SKM-1 treated with dmso at 0.1 percent for 144 hours (cell line): ENCODE results near the gene MRPL54.

Source experiments
- DNase-seq: peaks from one replicate; lab custom pipeline; 2025; ENCODE audit not compliant: unreplicated experiment; lab: John Stamatoyannopoulos, UW

MRPL54 gene

DNA sequence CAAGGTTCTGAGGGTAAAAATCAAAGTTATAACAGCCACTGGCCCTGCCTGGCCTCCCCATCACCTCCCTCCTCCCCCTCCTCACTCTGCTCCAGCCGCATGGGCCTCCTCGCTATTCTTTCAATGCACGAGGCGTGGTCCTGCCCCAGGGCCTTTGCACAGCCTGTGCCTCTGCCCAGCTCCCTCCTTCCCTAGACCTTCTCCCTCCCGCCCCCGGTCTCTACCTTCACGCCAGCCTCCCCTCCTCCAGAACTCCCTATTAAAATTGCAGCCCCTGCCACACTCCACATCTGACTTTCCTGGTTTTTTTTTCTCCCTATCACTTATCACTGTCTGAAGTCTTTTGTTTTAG lies 6.2 kb downstream of the MRPL54 start:
- DNase-seq: no peak

DNA sequence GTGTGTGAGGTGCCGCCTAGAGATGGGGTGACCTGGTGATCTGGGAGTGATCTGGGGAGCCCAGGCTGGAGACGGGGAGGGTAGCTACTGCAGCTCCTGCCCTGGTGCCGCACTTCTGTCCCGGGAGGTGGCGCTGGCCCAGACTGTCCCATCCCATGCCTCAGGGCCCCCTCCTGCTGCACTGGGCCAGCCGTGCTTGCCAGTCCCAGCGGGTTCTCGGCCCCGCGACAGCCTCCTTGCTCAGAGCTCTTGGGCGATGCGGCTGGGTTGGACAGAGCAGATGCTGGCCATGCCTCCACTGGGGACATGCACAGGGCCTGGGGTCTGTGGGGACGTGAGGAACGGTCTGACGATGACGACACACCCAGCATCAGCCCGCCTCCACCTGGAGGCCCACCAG lies 7.0 kb downstream of the MRPL54 start:
- no peak for DNase-seq

GRCh38 chr19:3770136-3770999 lies 7.9 kb downstream of the MRPL54 start:
- no peak for DNase-seq

DNA sequence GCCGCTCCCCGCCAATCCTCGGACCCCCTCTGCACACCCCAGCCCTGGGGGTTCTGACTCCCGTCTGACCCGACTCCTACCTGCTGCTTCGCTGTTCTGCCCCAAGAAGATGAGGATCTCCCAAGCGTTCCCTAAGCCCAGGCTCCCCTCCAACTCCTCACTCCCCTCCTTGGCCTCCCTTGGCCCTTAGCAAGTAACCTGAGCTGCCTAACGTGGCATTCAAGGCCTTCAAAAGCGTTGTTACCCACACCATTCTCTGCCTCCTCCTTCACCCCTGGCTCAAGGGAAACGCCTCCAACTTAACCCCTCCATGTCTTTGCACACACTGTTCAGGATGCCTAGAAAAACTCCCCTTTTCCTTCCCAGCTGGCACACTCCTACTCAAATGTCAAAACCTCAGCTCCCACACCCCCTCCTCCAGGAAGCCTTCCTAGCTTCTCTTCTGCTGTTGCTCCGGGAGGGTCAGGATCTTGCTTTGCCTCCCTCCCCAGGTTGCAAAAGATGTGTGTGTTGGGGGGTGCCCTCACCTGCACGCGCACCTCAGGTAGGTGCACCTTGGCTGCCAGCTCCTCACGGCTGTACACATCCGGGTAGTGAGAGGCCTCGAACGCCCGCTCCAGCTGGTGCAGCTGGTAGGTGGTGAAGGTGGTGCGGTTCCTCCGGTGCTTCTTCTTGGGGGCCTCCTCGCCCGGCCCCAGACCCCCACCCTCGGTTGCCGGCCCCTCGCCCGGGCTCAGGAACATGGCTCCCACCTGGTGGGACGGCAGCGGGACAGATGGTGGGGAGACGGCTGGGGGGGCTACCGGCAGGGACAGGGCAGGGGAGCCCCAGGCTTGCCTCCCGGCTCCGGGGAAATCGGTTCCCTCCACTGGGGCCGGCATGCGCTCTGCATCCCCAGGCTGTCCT lies 8.8 kb downstream of the MRPL54 start:
- DNase-seq: no peak

- no peak for DNase-seq
Observed at GRCh38 chr19:3771906-3772455, 9.5 kb downstream of the MRPL54 start, which contains the start of gene RAX2. TSS of gene RAX2 (minus strand) at chr19:3772228. CDS start at chr19:3771742, 486 bp downstream.

GRCh38 chr19:3773814-3774515 lies 11.5 kb downstream of the MRPL54 start:
- DNase-seq: no peak

DNA sequence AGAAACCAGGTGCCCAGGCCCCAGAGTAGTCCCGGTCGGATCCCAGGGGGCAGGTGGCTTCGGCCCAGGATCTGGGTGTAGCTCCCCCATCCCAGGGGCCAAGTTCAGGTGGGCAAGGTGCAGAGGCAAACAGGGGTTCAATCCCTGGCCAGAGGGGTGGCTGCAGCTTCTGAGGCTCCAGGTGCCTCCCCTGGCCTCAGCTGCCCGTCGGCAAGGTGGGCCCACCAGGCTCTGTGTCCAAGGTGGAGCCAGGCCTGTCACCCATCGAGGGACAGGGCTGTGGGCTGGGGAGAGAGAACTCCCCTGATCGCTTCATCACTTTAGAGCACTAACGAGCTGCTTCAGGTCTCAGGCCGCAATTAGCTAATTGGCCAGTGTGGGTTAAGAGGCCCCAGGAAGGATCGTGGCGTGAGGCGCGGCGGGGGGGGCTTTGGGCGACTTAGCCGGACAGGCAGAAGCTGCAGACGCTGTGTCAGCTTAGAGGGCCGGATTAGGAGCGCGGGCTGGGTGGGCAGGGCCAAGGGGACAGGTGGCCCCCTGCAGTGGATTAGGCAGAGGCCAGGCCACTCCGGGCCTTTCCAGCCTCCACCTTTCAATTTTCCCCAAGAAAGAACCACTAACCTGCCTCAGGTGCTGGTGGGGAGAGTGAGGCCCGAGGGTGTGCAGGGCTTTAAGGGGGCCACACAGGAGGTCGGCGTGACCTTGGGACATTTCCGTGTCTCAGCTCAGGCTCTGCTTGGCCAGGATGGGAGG lies 12.3 kb downstream of the MRPL54 start:
- DNase-seq: no peak

DNA sequence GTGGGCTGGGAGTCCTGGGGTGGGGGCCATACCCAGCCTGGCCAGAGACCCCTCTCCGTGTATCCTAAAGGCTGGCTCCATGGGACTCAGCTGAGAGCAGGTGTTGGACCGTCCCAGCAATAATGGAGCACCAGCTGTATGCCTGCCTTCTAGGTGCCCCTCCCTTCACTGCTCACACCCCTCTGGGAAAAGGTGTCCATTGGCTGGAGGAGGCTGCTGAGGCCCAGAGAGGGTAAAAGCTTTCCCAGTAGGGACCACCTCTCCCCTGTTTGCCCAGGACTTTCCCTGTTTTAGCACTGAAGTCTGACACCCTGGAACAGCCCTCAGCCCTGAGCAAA lies 12.9 kb downstream of the MRPL54 start:
- no peak for DNase-seq

DNA sequence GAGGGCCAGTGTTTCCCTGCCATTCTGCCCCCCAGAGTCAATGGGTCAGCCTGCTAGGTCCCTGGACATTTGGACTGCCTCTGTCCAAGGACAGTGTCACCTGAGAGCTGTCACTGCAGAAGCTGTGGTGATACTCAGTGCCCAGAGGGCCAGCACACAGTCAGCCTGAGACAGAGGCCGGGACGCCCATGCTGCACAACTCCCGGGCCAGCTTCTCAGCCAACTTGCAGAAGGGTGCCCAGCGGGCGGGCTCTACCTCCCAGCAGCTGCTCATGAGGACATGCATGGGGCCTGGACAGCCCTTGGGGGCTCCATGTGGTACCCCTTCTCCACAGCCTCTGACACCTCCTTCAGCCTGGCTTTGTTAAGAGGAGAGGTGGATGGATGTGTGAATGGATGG lies 13.3 kb downstream of the MRPL54 start:
- DNase-seq: no peak

GRCh38 chr19:3776479-3777040 lies 14.1 kb downstream of the MRPL54 start:
- no peak for DNase-seq

- no peak for DNase-seq
Observed at GRCh38 chr19:3778104-3778867, 15.8 kb downstream of the MRPL54 start.

DNA sequence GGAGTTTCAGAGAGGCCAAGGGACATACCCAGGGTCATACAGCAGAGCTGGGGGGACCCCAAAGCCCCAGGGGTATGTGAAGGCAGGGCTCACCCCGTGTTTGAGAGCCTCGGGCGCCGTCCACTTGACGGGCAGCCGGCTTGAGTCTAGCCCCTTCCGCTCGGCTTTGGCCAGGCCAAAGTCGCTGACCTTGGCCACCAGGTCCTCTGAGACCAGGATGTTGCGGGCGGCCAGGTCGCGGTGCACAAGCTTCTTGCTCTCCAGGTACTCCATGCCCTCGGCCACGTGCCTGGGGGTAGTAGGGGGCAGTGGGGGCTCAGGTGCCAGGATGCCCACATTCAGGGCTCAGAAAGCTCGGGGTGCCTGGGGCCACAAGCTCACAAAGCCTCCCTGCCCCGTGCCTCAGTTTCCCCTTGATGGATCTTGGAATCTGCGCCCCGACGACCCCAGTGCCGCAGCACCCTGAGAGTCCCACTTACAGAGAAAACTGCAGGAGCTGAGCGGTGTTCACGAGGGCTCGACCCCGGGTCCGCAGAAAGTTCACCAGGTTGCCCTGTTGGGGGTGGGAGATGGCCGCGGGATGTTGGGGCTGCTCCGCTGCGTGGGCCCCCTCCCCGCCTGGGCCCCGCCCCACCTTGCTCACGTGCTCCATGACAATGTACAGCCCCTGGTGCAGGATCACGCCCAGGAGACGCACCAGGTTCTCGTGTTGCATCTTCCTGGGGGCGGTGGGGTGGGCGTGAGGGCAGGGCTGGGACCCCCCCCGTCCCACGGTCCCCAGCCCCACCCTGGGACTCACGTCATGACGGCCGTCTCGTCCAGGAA lies 16.6 kb downstream of the MRPL54 start:
- DNase-seq: no peak

DNA sequence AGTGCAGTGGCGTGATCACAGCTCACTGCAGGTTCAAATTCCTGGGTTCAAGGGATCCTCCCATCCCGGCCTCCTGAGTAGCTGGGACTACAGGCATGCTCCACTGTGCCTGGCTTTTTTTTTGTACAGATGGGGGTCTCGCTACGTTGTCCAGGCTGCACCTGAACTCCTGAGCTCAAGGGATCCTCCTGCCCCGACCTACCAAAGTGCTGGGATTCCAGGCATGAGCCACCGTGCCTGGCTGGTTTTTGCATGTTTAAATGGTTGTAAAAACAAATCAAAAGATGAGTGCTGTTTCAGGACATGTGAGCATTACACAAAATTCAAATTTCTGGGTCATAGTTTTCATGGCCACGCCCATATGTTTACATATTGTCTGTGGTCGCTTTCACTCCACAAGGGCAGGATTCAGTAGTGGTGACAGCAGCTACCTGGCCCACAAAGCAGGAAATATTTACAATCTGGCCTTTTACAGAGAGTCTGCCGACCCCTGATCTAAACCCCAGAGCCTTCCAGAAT lies 18.4 kb downstream of the MRPL54 start:
- no peak for DNase-seq

DNA sequence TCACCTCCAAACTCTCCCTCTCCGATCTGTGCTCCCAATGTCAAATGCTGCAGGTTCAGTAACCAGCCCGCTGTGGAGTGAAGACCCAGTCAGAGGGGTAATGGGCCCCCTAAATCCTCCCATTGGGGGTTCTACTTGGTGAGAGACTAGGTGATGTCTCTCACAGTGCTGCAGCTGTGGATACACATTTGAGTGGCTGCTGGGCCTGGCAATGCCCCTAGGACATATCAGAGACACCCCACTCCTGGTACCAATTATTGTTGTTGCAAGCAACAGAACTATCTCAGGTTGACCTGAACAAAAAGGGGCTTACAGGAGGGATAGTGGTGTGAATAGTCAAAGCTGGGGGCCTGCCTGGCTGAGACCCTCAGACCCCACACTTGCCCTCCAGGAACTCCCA lies 19.1 kb downstream of the MRPL54 start:
- no peak for DNase-seq

DNA sequence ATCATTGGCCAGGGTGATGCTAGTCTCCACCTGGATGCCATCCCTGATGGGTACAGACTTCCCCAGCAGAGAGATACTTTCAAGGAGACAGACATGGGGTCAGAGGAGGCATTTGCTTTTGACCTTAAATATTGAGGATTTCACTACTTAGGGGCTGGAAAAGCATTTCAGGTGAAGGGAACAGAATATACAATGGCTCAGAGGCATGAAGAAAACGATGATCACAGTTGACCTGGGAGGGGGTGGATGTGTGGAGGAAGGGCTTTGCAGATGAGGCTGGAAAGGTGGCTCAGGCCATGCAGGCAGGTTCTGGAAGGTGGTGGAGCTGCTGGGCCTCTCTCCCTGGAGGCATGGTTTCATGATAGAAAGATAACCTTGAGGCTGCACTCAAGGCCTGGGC lies 19.8 kb downstream of the MRPL54 start:
- no peak for DNase-seq

DNA sequence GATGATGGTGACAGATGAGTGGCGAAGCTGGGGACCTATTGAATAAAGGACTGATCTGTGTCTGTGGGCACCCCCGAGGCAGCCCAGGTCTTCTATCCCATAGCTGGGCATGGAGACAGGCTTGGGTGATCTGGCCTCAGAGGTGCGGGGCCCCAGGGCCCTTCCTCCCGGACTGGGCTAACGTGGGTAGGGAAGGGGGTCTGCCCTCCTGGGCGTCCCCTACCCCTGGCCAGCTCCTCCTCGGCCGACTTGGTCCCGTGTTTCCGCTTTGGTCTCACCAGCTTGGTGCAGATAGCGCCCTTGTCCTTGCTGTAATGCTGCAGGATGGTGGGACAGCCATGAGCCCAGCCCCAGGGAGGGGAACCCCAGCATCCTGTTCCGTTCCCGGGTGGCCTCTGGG lies 20.4 kb downstream of the MRPL54 start:
- no peak for DNase-seq

DNA sequence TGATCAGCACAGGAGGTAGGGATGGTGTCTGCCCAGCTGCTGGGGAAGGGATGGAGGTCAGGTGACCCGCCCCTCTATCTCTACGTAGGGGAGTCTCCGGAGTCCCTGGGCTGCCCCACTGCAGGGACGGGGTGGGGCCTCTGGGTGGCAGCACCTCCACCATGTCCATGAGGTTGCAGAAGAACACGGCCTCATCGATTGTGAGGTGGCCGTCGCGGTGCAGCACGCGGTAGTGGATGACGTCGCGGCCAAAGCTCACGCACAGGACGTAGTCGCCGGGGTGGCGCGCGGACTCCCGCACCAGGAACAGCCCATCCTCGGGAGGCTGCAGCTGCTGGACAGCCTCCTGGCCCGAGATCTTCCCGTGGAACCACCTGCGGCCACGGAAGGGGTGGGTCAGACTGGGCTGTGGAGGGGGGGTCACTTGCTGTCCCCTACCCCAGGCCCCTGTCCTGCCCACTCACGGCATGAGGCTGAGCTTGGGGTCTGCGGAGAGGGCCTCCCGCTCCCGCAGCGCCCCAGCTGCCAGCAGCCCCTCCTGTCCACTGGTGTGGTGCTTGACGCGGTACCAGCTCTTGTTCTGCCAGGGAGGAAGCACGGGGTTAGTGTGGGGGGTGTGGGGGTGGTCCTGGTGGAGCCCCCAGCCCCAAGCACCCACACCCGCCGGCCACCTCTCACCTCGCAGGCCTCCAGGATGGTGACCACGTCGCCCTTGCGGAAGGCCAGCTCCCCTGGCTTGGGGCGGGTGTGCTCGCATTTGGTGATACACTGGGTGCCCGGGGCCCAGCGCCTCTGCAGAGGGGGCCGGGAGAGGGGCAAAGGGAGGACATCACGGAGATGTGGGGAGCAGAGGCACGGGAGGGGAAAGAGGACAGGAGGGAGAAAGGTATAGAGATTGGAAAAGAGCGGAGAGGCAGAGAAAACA lies 21.4 kb downstream of the MRPL54 start:
- no peak for DNase-seq
